Measurements from ENCODE around the gene RPTOR.

RPTOR gene

DNA sequence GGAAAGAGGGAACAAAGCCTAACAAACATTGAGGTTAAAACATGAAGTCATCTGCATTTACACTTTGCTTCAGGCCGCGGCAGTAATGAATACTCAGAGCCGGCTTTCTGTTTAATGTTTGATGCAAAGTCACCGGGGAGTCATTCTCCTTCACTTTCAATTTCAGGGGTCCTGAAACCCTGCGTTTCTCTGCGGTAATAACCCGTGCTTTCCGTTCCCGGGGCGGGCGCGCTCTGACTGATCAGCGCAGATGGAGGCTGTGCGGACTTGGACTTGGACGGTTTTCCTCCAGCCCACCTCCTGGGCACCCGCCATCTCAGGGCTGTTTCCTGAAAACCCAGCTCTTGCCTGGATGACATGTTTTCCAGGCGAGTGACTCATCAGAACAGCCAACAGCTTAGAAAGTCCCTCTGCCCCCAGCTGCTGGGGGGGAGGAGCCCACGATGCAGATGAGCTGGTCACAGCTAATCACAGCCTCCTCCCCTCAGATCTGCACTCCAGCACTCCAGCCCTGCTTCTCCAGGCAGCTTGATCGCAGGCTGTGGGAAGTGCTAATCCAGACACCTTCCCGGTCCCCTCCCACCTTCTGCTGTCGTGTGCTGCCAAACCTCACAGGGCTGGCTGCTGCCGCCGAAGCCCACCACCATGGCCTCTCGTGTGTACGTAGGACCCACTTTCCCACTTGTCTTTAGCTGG lies 288.4 kb downstream of the RPTOR start:
- Histone ChIP-seq H3K27me3 (ENCODE audit: insufficient read depth, poor library complexity, severe bottlenecking) (no peaks in the 10 kb centered on the region), H3K27ac (replicated peaks) (no peak overlapping the region), H3K4me3 (replicated peaks; ENCODE audit: insufficient read depth, low read length) (no peak overlapping the region)
- DNase-seq (ENCODE audit: low read depth in 1 of 2, low spot score in 1 of 2) = no peak
- TF ChIP-seq SPI1 (IDR thresholded peaks at IDR 0.05; ENCODE audit: borderline replicate concordance, low read depth) = no peak
- TF ChIP-seq CTCF (IDR thresholded peaks at IDR 0.05; ENCODE audit: insufficient read depth, low read length) = no peak
- no peak for TF ChIP-seq GABPA (IDR thresholded peaks at IDR 0.05; ENCODE audit: low read depth)
- TF ChIP-seq POLR2AphosphoS5 (IDR thresholded peaks at IDR 0.05; ENCODE audit: low read depth) = no peak
- no peak for TF ChIP-seq REST (IDR thresholded peaks at IDR 0.05; ENCODE audit: insufficient replicate concordance, low read depth)

DNA sequence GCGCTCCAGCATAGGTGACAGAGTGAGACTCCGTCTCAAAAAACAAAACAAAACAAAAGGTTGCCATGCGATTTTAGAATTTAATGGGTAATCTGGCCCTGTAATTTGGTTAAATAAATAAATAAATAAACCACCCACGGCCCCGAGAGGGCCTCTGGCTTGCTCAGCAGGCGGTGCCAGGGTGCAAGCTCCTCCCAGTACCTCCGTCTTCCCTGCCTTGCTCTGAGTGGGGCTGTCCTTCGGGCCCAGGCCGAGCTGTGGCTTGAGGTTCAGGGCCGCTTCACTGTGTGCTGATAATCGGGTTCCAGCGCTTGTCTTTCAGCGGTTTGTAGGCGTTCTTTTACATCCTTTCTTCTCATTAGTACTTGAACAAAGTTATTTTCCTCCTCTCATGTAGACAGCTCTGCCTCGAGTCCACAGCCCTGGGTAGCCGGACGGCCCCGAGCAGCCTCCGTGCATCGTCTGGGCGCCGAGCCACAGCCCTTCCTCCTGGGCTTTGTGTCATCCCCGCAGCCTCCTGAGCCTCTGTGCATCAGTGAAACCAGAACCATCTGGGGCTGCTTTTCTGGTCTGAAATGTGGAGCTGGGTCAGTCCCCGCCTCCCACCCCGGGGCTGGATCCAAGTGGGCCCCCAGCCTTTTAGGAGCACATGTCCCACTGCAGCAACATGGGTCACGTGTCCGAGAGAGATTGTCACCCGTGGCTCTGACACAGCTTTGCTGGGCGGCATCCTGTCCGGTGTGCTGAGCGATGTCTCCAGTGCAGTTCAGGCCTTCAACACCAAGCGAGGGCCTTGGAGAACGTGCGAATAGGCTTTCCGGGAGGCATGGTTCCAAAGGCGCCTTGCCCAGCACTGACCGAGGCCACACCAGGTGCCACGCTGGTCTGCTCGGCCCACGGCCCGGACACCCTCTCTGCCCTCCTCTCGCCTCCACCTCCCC lies 289.6 kb downstream of the RPTOR start:
- TF ChIP-seq CTCF (IDR thresholded peaks at IDR 0.05; ENCODE audit: insufficient read depth, low read length) = no peak
- no peak for TF ChIP-seq REST (IDR thresholded peaks at IDR 0.05; ENCODE audit: insufficient replicate concordance, low read depth)
- no peak for TF ChIP-seq SPI1 (IDR thresholded peaks at IDR 0.05; ENCODE audit: borderline replicate concordance, low read depth)
- no peak for TF ChIP-seq POLR2AphosphoS5 (IDR thresholded peaks at IDR 0.05; ENCODE audit: low read depth)
- TF ChIP-seq GABPA (IDR thresholded peaks at IDR 0.05; ENCODE audit: low read depth) = no peak
- Histone ChIP-seq H3K27ac (replicated peaks) (no peak overlapping the region), H3K27me3 (ENCODE audit: insufficient read depth, poor library complexity, severe bottlenecking) (no peaks in the 10 kb centered on the region), H3K4me3 (replicated peaks; ENCODE audit: insufficient read depth, low read length) (no peak overlapping the region)
- no peak for DNase-seq (ENCODE audit: low read depth in 1 of 2, low spot score in 1 of 2)

GRCh38 chr17:80834893-80835275 lies 290.2 kb downstream of the RPTOR start:
- no peak overlapping the region for H3K4me3 ChIP-seq (replicated peaks; ENCODE audit: insufficient read depth, low read length)
- H3K27me3 ChIP-seq (ENCODE audit: insufficient read depth, poor library complexity, severe bottlenecking) = no peaks in the 10 kb centered on the region
- no peak for TF ChIP-seq POLR2AphosphoS5 (IDR thresholded peaks at IDR 0.05; ENCODE audit: low read depth)
- no peak for TF ChIP-seq CTCF (IDR thresholded peaks at IDR 0.05; ENCODE audit: insufficient read depth, low read length)
- no peak for TF ChIP-seq REST (IDR thresholded peaks at IDR 0.05; ENCODE audit: insufficient replicate concordance, low read depth)
- TF ChIP-seq GABPA (IDR thresholded peaks at IDR 0.05; ENCODE audit: low read depth) = no peak
- TF ChIP-seq SPI1 (IDR thresholded peaks at IDR 0.05; ENCODE audit: borderline replicate concordance, low read depth) = no peak
- no peak for DNase-seq (ENCODE audit: low read depth in 1 of 2, low spot score in 1 of 2)
- H3K27ac ChIP-seq (replicated peaks) = no peak overlapping the region
